A172 (cell line): Measurements from ENCODE around the gene HYI. TPM values are rescaled to one million over a fixed set of nuclear protein-coding genes. Genes with fewer than 3 reads are reported as not detected.
"Not testable (repeated sequence)": the region's sequence is repeated elsewhere in the genome, so short reads cannot be mapped to it uniquely, and the experiment has no call there.

Experiments
- DNase-seq: peaks from one replicate; pipeline ENCODE4 v3.0.0-alpha.2; 2015; ENCODE audit warnings: low spot score
- total RNA-seq: library from RNA; depleted of rRNA; stranded (reverse); fragments of >200 nt; shearing (Covaris generic); gene quantifications from 2 replicates; pipeline ENCODE4 v1.2.3, GENCODE V29; 2014; rRNA removed

HYI gene, protein sequence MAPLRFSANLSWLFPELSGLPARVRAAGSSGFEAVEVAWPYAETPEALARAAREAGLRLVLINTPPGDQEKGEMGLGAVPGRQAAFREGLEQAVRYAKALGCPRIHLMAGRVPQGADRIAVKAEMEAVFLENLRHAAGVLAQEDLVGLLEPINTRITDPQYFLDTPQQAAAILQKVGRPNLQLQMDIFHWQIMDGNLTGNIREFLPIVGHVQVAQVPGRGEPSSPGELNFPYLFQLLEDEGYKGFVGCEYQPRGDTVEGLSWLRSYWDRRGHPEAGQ
- not detected in 2 replicates for total RNA-seq

GRCh38 chr1:43453442-43454269 is at the start of gene HYI:
Gene HYI (minus strand): TSS chr1:43453931. CDS start chr1:43453793, 138 bp downstream.
- DNase-seq, result no peak

- not testable (repeated sequence) for DNase-seq
Observed at GRCh38 chr1:43501806-43502205, 48.1 kb upstream of the HYI start.

DNA sequence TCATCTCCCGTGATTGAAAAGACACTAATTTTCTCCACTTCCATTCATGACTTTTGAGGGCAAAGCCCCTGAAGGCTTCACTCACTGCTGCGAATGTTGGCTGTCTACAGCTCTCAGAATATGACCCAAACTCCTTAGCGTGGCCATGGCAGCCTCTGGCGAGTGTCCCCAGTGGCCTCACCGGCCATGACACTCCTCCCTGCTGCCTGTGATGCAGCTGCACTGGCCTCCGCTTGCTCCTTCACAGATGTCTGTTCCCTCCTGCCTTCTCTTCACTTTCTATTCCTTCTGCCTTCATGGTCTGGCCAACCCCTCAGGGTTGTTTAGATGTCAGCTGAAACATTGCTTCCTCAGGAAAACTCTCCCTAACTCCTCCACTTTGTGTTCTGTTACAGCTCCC is 46.2 kb upstream of the HYI start:
- DNase-seq, result no peak

DNA sequence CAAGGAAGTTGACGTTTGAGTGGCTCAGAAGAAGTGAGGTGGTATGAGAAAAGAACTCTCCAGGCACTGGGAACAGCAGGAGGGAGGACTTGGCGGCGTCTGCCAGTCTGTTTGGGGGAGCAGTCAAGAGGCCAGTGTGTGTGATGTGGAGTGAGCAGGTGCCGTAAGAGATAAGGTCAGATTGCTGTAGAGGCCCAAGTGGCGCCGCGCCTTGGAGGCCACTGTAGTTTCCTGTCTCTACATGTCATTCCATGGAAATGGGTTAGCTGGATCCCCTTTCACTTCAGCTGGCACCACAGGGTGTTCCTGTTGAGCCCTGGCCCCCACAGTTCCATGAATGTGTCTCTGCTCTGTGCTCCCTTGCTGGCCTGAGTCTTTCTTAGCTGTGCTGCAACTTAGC is 41.5 kb upstream of the HYI start:
- DNase-seq, result no peak

DNA sequence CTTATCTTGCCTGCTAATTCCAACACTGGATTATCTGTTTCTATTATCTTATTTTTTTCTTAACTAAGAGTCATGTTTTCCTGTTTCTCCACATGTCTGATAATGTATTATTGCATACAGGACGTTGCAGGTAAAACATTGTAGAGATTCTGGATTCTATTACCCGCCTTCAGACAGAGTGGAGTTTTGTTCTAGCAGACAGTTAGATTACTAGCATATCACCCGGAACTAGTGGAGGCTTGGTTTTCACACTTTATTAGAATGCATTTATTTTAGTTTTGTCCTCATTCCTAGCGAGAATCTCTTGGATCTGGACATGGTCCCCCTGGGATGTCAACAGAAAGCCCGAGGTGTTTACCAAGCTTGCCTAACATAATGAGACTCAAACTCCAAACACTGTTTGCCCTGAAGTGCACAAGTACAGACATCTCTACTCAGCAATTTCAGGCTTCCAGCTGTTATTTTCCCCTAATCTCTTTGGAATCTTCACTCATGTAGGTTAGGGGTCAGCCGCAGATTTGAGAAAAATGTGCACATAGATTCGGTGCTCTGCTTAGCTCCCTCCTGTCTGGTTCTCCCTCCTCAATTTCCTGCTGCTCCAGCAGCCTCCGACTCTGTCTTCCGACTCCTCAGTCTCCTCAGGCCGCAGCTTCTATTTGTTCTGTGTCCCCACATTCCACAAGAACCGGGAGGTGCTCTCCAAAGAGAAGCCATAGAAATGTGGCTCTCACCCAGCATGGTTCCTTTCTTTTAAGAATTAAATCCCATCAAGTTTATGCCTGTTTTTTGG is 40.1 kb upstream of the HYI start:
- DNase-seq, result no peak

GRCh38 chr1:43492826-43493225 is 39.1 kb upstream of the HYI start:
- no peak for DNase-seq

GRCh38 chr1:43491061-43491460 is 37.3 kb upstream of the HYI start:
- no peak for DNase-seq

GRCh38 chr1:43488165-43488564 is 34.4 kb upstream of the HYI start:
- no peak for DNase-seq

DNA sequence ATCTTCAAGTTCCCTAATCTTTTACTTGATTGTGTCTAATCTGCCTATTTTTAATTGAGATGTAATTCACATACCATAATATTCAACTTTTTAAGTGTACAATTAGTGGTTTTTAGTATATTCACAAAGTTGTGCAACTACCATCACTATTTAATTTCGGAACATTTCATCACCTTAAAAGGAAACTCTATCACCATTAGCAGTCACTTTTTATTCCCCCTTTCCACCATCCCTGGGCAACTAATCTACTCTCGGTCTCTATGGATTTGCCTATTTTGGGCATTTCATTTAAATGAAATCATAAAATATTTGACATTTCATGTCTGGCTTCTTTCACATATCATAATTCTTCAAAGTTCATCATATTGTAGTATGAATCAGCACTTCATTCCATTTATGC is 30.6 kb upstream of the HYI start:
- no peak for DNase-seq

GRCh38 chr1:43482215-43482614 is 28.5 kb upstream of the HYI start:
- no peak for DNase-seq

GRCh38 chr1:43481491-43481890 is 27.8 kb upstream of the HYI start:
- DNase-seq, result no peak

DNA sequence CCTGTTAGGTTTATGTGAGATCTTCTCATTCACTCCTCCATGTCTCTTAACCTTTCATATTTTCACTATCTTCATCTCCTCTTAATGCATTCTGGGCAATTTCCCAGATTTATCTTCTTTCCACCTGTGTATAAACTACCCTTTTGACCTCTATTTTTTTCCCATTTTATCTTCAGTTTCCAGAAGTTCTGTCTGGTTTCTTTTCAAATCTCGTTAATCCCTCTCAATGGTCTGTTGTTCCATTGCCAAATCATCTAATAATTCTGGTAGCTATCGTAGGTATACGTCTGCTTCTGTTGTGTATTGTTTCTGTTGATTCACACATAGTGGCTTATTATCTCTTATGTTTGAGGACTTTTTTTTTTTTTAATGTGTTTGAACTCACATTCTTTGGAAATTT is 25.7 kb upstream of the HYI start:
- DNase-seq, result no peak

- no peak for DNase-seq
Observed at GRCh38 chr1:43477716-43478115, 24.0 kb upstream of the HYI start.

DNA sequence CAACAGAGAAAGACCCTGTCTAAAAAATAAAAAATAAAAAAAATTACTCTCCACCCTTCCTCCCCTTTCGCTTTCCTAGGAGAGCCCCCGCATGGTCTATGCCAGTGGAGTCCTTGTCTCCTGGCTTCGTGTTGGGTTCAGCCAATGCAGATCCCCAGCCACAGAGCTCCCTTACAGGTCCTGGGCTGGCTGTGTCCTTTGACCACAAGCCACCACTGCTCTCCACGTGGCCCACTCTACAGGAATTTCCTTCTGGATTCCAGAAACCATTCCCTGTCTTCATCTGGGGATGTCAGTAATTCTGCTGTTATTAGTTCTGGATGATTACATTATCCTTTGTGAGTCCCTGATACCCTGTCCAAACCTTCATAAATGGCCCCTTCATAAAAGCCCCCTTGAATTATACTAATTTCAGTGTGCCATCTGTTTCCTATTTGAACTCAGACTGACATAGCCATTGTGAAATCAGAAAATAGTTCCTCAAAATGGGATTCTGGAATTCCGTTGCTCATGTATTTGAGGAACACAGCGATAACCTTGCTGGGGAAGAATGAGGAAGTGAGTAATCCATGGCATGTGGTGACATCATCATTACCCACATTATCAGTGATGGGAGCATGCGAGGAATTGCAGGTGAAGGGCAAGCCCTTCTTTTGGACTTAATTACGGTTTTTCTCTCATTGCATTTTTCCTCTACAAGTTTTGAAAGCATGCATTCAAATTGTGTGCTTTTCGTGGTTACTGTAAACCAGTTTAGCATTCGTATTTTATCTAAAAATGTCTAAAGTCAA is 22.1 kb upstream of the HYI start:
- DNase-seq, result peak; percentile 86

DNA sequence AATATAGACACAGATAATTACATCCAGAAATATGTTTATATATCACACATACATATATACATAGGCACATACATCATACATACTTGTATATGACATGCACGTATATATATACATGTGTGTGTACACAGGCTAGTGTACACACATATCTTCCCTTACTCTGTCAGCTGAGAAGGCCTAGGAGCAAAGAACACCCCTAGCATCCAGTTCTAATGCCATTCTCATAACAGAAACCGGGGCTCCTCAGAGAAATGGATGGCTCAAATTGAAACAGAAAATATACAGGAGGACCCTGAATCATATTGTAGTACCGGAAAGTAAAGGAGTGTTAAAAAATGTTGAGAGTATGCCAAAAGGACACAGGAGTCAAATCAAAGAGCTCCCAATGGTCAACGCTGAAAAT is 19.7 kb upstream of the HYI start:
- no peak for DNase-seq

DNA sequence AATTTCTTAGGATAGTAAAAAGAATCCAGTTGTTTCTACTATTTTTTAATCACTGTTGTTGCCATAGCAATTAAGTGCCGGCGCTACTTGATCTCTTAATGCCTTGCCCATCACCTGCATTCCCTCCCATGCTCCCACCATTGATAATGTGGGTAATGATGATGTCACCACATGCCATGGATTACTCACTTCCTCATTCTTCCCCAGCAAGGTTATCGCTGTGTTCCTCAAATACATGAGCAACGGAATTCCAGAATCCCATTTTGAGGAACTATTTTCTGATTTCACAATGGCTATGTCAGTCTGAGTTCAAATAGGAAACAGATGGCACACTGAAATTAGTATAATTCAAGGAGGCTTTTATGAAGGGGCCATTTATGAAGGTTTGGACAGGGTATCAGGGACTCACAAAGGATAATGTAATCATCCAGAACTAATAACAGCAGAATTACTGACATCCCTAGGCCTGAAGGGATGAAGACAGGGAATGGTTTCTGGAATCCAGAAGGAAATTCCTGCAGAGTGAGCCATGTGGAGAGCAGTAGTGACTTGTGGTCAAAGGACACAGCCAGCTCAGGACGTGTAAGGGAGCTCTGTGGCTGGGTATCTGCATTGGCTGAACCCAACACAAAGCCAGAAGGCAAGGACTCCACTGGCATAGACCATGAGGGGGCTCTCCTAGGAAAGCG is 18.9 kb upstream of the HYI start:
- peak; percentile 96 for DNase-seq

DNA sequence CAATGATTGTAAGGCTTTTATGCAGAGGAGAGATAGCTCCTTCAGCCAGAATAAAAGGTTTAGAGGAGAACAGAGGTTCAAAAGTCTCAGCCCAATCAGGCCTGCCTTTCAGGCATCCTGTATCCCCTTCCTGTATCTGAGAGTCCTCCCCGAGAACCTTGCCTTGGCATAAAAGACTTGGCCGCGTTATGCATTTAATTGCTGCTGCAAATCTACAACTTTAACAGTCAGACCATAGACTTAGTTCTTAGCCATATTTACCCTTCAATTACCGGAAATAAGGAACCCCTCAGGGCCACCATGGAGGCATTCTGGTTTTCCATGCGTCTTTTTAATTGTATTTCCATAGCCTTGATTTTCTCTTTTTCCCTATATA is 18.3 kb upstream of the HYI start:
- DNase-seq, result no peak

- no peak for DNase-seq
Observed at GRCh38 chr1:43469932-43470331, 16.2 kb upstream of the HYI start.

GRCh38 chr1:43468414-43468813 is 14.7 kb upstream of the HYI start:
- no peak for DNase-seq

DNA sequence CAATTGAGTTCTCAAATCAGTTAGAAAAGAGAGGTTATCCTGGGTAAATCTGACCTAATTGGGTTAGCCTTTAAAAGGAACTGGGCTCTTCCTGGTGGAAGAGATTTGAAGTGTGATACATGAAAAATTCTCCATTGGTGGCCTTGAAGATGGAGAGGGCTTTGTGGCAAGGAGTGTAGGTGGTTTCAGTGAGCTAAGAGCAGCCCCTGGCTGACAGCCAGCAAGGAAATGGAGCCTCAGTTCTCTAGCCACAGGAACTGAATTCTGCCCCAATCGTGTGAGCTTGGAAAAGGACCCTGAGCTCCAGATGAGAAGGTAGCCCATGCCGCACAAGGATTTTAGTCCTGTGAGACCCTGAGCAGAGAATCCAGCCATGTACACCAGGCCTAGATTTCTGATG is 12.7 kb upstream of the HYI start:
- no peak for DNase-seq

DNA sequence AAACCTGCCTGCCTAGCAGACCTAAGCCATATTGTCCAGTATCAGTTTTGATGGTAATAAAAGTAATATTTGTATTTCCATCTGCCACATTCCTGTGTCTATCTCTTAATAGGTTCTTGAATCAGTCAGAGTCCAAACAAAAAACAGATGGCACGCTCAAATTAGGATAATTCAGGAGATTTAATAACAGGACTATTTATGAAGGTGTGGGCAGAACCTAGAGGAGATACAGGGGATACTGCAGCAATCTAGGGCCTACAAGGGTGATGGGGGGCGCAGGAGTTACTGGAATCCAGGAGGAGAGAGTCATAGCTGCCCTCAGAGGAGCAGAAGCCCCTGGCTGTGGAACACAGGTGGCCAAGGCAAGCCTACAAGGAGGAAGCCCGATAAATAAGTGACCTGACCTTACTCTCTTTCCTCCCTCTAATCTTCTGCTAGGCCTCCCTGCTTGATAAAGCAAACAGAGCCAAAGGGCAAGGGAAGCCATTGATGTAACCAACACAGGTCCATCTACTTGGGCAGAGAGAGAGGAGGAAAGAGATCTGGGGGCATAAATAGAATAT is 11.9 kb upstream of the HYI start:
- DNase-seq, result no peak
